Mesangial cell (primary cell): Measurements from ENCODE around the gene ANKRD50. TPM values are rescaled to one million over a fixed set of nuclear protein-coding genes. Genes with fewer than 3 reads are reported as not detected.

Experiments used
- total RNA-seq: library from RNA; depleted of rRNA; stranded (reverse); fragments of >200 nt; gene quantifications from 2 replicates; pipeline ENCODE4 v1.2.3, GENCODE V29; 2015

The ANKRD50 gene, protein sequence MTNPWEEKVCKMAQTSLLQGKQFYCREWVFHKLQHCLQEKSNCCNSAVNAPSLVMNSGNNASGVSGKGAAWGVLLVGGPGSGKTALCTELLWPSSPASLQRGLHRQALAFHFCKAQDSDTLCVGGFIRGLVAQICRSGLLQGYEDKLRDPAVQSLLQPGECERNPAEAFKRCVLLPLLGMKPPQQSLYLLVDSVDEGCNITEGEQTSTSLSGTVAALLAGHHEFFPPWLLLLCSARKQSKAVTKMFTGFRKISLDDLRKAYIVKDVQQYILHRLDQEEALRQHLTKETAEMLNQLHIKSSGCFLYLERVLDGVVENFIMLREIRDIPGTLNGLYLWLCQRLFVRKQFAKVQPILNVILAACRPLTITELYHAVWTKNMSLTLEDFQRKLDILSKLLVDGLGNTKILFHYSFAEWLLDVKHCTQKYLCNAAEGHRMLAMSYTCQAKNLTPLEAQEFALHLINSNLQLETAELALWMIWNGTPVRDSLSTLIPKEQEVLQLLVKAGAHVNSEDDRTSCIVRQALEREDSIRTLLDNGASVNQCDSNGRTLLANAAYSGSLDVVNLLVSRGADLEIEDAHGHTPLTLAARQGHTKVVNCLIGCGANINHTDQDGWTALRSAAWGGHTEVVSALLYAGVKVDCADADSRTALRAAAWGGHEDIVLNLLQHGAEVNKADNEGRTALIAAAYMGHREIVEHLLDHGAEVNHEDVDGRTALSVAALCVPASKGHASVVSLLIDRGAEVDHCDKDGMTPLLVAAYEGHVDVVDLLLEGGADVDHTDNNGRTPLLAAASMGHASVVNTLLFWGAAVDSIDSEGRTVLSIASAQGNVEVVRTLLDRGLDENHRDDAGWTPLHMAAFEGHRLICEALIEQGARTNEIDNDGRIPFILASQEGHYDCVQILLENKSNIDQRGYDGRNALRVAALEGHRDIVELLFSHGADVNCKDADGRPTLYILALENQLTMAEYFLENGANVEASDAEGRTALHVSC (N-terminal part only)
- 10.4 and 13.7 TPM in 2 replicates for total RNA-seq

DNA sequence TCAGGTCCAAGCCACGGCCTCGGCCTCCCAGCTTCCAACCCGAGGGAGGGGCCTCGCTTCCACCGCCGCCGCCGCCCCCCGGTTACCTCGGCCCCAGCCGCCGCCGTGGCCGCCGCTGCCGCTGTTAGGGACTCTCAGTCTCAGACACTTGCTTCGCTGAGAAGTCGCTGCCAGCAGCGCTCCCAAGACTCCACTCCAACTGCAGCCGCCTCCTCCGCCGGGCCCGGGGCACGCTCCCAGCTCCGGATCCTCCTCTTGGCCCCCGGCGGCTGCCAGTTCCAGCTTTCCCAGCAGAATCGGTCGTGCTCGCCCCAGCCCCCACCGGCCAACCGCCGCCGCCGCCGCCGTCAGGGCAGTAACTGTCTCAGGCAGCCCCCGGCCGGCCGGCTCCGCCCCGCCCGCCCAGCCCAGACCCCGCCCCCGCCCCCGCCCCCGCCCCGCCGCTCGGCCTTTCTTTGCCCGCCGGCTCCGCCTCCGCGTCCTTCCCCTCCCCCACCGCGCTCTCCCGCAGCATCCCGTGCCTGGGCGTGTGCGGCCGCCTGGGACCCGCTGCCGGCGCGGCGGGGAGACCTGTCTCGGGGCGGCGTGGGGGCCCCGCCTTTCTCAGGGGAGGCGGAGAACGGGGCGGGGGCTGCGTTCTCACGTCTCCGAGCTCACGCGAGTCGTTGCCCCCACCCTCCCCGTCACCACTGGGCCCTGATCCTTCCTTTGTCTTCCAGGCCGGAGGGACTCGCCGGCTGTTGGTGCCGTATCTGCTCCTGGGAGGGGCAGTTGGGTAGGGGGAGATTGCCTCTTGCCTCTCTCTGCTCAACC, at the start of gene ANKRD50:
Gene ANKRD50, minus strand, starts transcription at position 361 of the 813 bp plus-strand sequence. CDS start 2,221 bp downstream, outside the sequence.

